Fibroblast of the aortic adventitia (primary cell): ENCODE measurements around the gene QRICH2. TPM values are rescaled to one million over a fixed set of nuclear protein-coding genes. Genes with fewer than 3 reads are reported as not detected.

Experiments used
- DNase-seq: peaks from one replicate; pipeline ENCODE4 v3.0.0-alpha.2; 2010; ENCODE audit warnings: low read depth
- H3K4me3 ChIP-seq: 2 replicates; pipeline ENCODE4 v1.5.1; 2011; ENCODE audit warnings: low read depth, mild to moderate bottlenecking, control low read depth, low read length, moderate library complexity
- total RNA-seq: library from RNA; depleted of rRNA; stranded (reverse); fragments of >200 nt; gene quantifications from 2 replicates; pipeline ENCODE4 v1.2.3, GENCODE V29; 2012; ENCODE audit warnings: low replicate concordance
- TF ChIP-seq, protein P1 (sequence below): IDR thresholded peaks from 2 replicates; pipeline ENCODE4 v1.5.1; 2011; ENCODE audit warnings: mild to moderate bottlenecking, low read length, control low read depth, inconsistent platforms; ENCODE audit not compliant: insufficient read depth

QRICH2 gene
- total RNA-seq, 1 donor: 1.8 TPM

- DNase-seq: no peak
- no peak overlapping the region for H3K4me3 ChIP-seq
- TF ChIP-seq, protein P1, sequence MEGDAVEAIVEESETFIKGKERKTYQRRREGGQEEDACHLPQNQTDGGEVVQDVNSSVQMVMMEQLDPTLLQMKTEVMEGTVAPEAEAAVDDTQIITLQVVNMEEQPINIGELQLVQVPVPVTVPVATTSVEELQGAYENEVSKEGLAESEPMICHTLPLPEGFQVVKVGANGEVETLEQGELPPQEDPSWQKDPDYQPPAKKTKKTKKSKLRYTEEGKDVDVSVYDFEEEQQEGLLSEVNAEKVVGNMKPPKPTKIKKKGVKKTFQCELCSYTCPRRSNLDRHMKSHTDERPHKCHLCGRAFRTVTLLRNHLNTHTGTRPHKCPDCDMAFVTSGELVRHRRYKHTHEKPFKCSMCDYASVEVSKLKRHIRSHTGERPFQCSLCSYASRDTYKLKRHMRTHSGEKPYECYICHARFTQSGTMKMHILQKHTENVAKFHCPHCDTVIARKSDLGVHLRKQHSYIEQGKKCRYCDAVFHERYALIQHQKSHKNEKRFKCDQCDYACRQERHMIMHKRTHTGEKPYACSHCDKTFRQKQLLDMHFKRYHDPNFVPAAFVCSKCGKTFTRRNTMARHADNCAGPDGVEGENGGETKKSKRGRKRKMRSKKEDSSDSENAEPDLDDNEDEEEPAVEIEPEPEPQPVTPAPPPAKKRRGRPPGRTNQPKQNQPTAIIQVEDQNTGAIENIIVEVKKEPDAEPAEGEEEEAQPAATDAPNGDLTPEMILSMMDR: no peak
Measured at GRCh38 chr17:76278268-76278908, 29.7 kb downstream of the QRICH2 start.

GRCh38 chr17:76277300-76278267, 30.5 kb downstream of the QRICH2 start:
- TF ChIP-seq, protein P1: no peak
- no peak for DNase-seq
- H3K4me3 ChIP-seq: no peak overlapping the region

GRCh38 chr17:76276461-76277299, 31.4 kb downstream of the QRICH2 start:
- DNase-seq: peak; percentile 52
- TF ChIP-seq, protein P1: no peak
- H3K4me3 ChIP-seq: no peak overlapping the region

DNA sequence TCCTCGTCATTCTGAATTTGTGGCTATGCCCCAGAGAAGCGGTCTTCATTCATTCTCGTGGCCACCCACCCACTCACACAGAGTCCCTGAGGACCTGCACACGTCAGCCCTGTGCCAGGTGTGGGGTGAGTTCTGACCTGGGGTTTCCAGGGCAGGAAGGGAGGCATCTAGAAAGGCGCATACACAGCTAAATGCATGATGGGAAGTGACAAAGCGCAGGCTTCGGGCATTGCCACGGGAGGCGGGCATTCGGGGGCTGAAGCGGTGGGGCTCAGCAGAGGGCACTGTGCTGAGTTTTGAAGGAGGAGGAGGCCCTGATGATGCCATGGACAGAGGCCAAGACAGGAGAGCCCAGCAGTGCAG, 32.0 kb downstream of the QRICH2 start:
- TF ChIP-seq, protein P1: no peak
- no peak for DNase-seq

GRCh38 chr17:76275382-76276068, 32.6 kb downstream of the QRICH2 start:
- H3K4me3 ChIP-seq: no peak overlapping the region
- TF ChIP-seq, protein P1: no peak
- no peak for DNase-seq

More for the DNA sequence above, 32.0 kb downstream of the QRICH2 start:
- H3K4me3 ChIP-seq: no peak overlapping the region
